SK-N-MC (cell line): ENCODE results near the gene ELK3.

ENCODE experiments used
- DNase-seq: peaks from one replicate; pipeline ENCODE4 v3.0.0-alpha.2; 2011; ENCODE audit warnings: low read depth, low spot score
- H3K27ac ChIP-seq: fragments of 200-600 bp; sonication (generic); 2 replicates; pipeline ENCODE4 v1.5.1; 2016; ENCODE audit warnings: mixed run types
- H3K36me3 ChIP-seq: fragments of 200-600 bp; sonication (generic); 2 replicates; pipeline ENCODE4 v1.6.1; 2017; ENCODE audit warnings: antibody characterized with exemption, low read length, mixed read lengths; ENCODE audit not compliant: insufficient read depth
- H3K4me3 ChIP-seq: fragments of 200-600 bp; sonication (generic); 2 replicates; pipeline ENCODE4 v1.5.1; 2016
- H3K9ac ChIP-seq: fragments of 200-600 bp; sonication (generic); 2 replicates; pipeline ENCODE4 v1.8.0; 2017; ENCODE audit warnings: mixed run types, mixed read lengths; ENCODE audit not compliant: insufficient read length
- H3K9me3 ChIP-seq: fragments of 200-600 bp; sonication (generic); 2 replicates; pipeline ENCODE4 v1.6.1; 2017; ENCODE audit warnings: low read depth, mild to moderate bottlenecking, antibody characterized with exemption, low read length, moderate library complexity, mixed read lengths
- EZH2 ChIP-seq: fragments of 200-600 bp; sonication (generic); IDR thresholded peaks from one replicate; pipeline ENCODE4 v1.6.1; 2017; ENCODE audit warnings: antibody characterized with exemption
- FOXP2 ChIP-seq: optimal IDR thresholded peaks from 2 replicates; pipeline ENCODE3; 2011; ENCODE audit warnings: mild to moderate bottlenecking, moderate library complexity; ENCODE audit not compliant: insufficient read depth; ENCODE audit errors: extremely low read length, control extremely low read depth
- POLR2AphosphoS5 ChIP-seq: IDR thresholded peaks from 2 replicates; pipeline ENCODE4 v1.6.1; 2012; ENCODE audit warnings: mild to moderate bottlenecking, low read depth, low read length, borderline replicate concordance

Gene ELK3

GRCh38 chr12:96193725-96194575 is at the start of gene ELK3:
ELK3 (plus strand) TSS chr12:96194375.
- DNase-seq, result no peak
- peak within 1 kb of the TSS; percentile 74 for H3K9ac ChIP-seq
- TF ChIP-seq FOXP2 (peak; percentile 70), EZH2 (no peak), POLR2AphosphoS5 (no peak)
- H3K36me3 ChIP-seq, result no peaks in the 10 kb centered on the region
- H3K27ac ChIP-seq, result peak within 1 kb of the TSS; percentile 80
- H3K4me3 ChIP-seq, result peak within 1 kb of the TSS; percentile 88
- no peaks in the 10 kb centered on the region for H3K9me3 ChIP-seq

- no peak for DNase-seq
- Histone ChIP-seq H3K4me3 (no peak overlapping the region), H3K36me3 (no peaks in the 10 kb centered on the region), H3K9ac (no peak overlapping the region), H3K27ac (no peak overlapping the region), H3K9me3 (no peaks in the 10 kb centered on the region)
- TF ChIP-seq FOXP2, result no peak
- no peak for TF ChIP-seq POLR2AphosphoS5
- TF ChIP-seq EZH2, result no peak
These were observed 47.4 kb upstream of the ELK3 start for GRCh38 chr12:96146747-96147146.

GRCh38 chr12:96150442-96150841 is 43.7 kb upstream of the ELK3 start:
- H3K36me3 ChIP-seq, result no peaks in the 10 kb centered on the region
- no peak overlapping the region for H3K9ac ChIP-seq
- H3K4me3 ChIP-seq, result no peak overlapping the region
- no peak overlapping the region for H3K27ac ChIP-seq
- no peak for TF ChIP-seq POLR2AphosphoS5
- TF ChIP-seq EZH2, result no peak
- no peak for TF ChIP-seq FOXP2
- H3K9me3 ChIP-seq, result no peaks in the 10 kb centered on the region
- DNase-seq, result no peak

DNA sequence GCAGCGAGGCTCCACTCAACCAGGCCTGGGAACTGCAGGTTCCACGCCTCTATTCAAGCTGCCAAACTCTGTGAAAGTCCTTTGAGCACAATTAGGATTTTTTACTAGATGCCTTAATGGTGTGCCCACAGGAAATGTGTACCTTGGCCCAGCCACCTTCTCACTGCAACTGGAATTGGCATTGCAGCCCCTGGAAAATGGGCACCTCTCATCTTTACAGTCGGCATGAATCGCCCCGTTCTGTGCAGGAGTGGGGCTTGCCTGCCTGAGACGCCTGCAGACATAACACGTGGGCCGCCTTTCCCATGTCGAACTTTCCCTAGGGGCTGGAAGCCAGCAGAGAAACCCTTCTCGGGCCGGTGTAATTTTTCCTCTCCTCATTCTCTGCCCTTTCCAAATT is 42.0 kb upstream of the ELK3 start:
- no peak for TF ChIP-seq POLR2AphosphoS5
- no peak for TF ChIP-seq FOXP2
- TF ChIP-seq EZH2, result no peak
- H3K36me3 ChIP-seq, result no peaks in the 10 kb centered on the region

GRCh38 chr12:96153131-96153725 is 40.9 kb upstream of the ELK3 start:
- H3K4me3 ChIP-seq, result no peak overlapping the region
- TF ChIP-seq FOXP2 (no peak), EZH2 (no peak), POLR2AphosphoS5 (no peak)
- H3K9ac ChIP-seq, result no peak overlapping the region

More for the DNA sequence above, 42.0 kb upstream of the ELK3 start:
- H3K9ac ChIP-seq, result no peak overlapping the region
- no peak overlapping the region for H3K4me3 ChIP-seq
- no peak for DNase-seq
- no peaks in the 10 kb centered on the region for H3K9me3 ChIP-seq
- H3K27ac ChIP-seq, result no peak overlapping the region

GRCh38 chr12:96155181-96155580 is 39.0 kb upstream of the ELK3 start:
- no peaks in the 10 kb centered on the region for H3K36me3 ChIP-seq
- H3K4me3 ChIP-seq, result no peak overlapping the region
- DNase-seq, result no peak
- no peak overlapping the region for H3K27ac ChIP-seq
- no peak overlapping the region for H3K9ac ChIP-seq
- TF ChIP-seq FOXP2 (no peak), EZH2 (no peak)
- H3K9me3 ChIP-seq, result no peaks in the 10 kb centered on the region

More at GRCh38 chr12:96153131-96153725, 40.9 kb upstream of the ELK3 start:
- no peaks in the 10 kb centered on the region for H3K9me3 ChIP-seq
- no peak for DNase-seq
- no peak overlapping the region for H3K27ac ChIP-seq
- H3K36me3 ChIP-seq, result no peaks in the 10 kb centered on the region

DNA sequence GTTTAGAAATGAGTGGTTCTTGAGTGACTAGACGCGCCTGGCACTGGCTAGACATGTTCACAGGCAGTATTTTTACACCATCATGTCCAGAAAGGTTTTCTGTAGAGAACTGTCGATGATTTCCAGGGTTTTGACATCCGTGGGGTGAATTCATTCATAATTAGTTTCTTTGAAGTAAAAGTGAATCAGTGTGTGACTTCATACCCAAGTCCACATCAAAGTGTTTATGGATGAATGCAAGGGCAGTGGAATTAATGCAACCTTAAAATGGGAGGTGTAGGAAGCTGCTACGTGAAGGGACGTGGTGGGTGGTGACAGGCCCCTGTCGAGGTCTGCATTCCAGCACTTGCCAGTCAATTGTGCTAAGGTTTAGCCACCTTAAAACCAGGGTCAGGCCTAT is 38.4 kb upstream of the ELK3 start:
- no peak overlapping the region for H3K4me3 ChIP-seq
- TF ChIP-seq FOXP2 (no peak), POLR2AphosphoS5 (no peak), EZH2 (no peak)
- no peak for DNase-seq

DNA sequence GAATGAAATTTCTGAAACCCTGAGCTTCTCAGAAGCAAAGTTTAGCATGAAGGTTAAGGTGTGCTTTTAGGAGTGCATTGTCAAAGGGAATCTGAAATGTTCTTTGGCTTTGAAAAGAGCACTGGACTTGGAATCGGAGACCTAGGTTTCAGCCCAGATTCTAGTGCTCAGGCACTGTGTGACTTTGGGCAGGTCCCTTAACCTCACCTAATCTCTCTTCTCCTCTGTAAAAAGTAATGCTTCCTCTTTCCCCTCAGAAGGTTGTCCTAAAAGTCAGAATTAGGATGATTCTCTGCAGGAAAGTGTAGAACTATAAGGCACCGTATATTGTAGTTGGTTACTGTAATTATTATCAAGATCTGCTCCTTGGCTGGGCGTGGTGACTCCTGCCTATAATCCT is 38.0 kb upstream of the ELK3 start:
- Histone ChIP-seq H3K9me3 (no peaks in the 10 kb centered on the region), H3K4me3 (no peak overlapping the region), H3K36me3 (no peaks in the 10 kb centered on the region), H3K27ac (no peak overlapping the region), H3K9ac (no peak overlapping the region)
- TF ChIP-seq POLR2AphosphoS5 (no peak), FOXP2 (no peak), EZH2 (no peak)
- DNase-seq, result no peak

More for the DNA sequence above, 38.4 kb upstream of the ELK3 start:
- Histone ChIP-seq H3K36me3 (no peaks in the 10 kb centered on the region), H3K9me3 (no peaks in the 10 kb centered on the region), H3K27ac (no peak overlapping the region), H3K9ac (no peak overlapping the region)
